GM12878 (cell line): ENCODE results near the gene TMEM212. TPM values are rescaled to one million over a fixed set of nuclear protein-coding genes. Genes with fewer than 3 reads are reported as not detected.
"Not testable (repeated sequence)": the region's sequence is repeated elsewhere in the genome, so short reads cannot be mapped to it uniquely, and the experiment has no call there.

ENCODE experiments used
- ATAC-seq: fragments of 200-7000 bp; cut with Tn5 transposase; 3 replicates; pipeline ENCODE4 v1.9.1; 2020; ENCODE audit warnings: mild to moderate bottlenecking, moderate library complexity
- BruUV-seq: library from RNA; stranded (reverse); fragments of 400-500 nt; replicated peaks from 2 replicates; lab custom pipeline; 2021; lab: Mats Ljungman, UMichigan
- CTCF ChIA-PET: fragments of 300-600 bp; sonication (Branson Sonifier 250); formaldehyde crosslinking; extraction: SDS; loops from one replicate; lab custom pipeline; 2021; ENCODE audit warnings: inconsistent platforms; lab: Yijun Ruan, JAX
- POLR2A ChIA-PET: fragments of 350-600 bp; formaldehyde crosslinking; extraction: SDS; loops from one replicate; lab custom pipeline; 2021; ENCODE audit warnings: inconsistent platforms; lab: Charles Lee
- RAD21 ChIA-PET: fragments of 300-600 bp; sonication (Branson Sonifier 250); formaldehyde crosslinking; loops from one replicate; lab custom pipeline; 2023; ENCODE audit warnings: antibody characterized with exemption; ENCODE audit not compliant: unreplicated experiment; lab: Charles Lee
- SMC1A ChIA-PET: fragments of 300-600 bp; sonication (Branson Sonifier 250); formaldehyde crosslinking; loops from one replicate; lab custom pipeline; 2023; ENCODE audit not compliant: unreplicated experiment, uncharacterized antibody; lab: Charles Lee
- DNase-seq: peaks from one replicate; pipeline ENCODE4 v3.0.0-alpha.2; 2011; ENCODE audit warnings: low read depth, low spot score
- FAIRE-seq: peaks from 3 replicates; lab custom pipeline; 2011; peaks lifted over from hg19 to GRCh38; lab: Jason Lieb, UNC
- H2AFZ ChIP-seq: 2 replicates; pipeline ENCODE4 v1.6.0; 2011; ENCODE audit warnings: low read depth, low read length, control low read depth; ENCODE audit not compliant: control insufficient read depth
- H3K27ac ChIP-seq: 2 replicates; pipeline ENCODE4 v1.5.1; 2011; ENCODE audit warnings: control low read depth; ENCODE audit not compliant: control insufficient read depth, insufficient read depth
- H3K27me3 ChIP-seq, 2 experiments: replicated peaks in 1 of 2; 2 replicates each; pipeline versions ENCODE4 v1.6.0 to v1.6.1; 2011; ENCODE audit warnings: low read length in 1 of 2; ENCODE audit not compliant: control insufficient read depth in 2 of 2, insufficient read depth in 2 of 2
- H3K36me3 ChIP-seq, 2 experiments: 2 replicates each; pipeline ENCODE4 v1.5.1; 2011; ENCODE audit warnings: low read length in 1 of 2; ENCODE audit not compliant: control insufficient read depth in 2 of 2, insufficient read depth in 2 of 2
- H3K4me1 ChIP-seq: 2 replicates; pipeline ENCODE4 v1.6.1; 2011; ENCODE audit warnings: mild to moderate bottlenecking, low read length, moderate library complexity, mixed read lengths; ENCODE audit not compliant: control insufficient read depth, insufficient read depth
- H3K4me2 ChIP-seq: 2 replicates; pipeline ENCODE4 v1.6.0; 2011; ENCODE audit warnings: control low read depth; ENCODE audit not compliant: control insufficient read depth, insufficient read depth
- H3K4me3 ChIP-seq: fragments of 200-600 bp; sonication (generic); 2 replicates; pipeline ENCODE4 v1.5.1; 2016
- H3K79me2 ChIP-seq: 2 replicates; pipeline ENCODE4 v1.6.0; 2011; ENCODE audit warnings: low read length; ENCODE audit not compliant: control insufficient read depth, insufficient read depth
- H3K9ac ChIP-seq: 2 replicates; pipeline ENCODE4 v1.8.0; 2011; ENCODE audit warnings: low read length, control low read depth, mixed read lengths; ENCODE audit not compliant: control insufficient read depth, insufficient read depth
- H3K9me3 ChIP-seq: replicated peaks from 3 replicates; pipeline ENCODE4 v1.5.1; 2011; ENCODE audit warnings: mild to moderate bottlenecking, low read length; ENCODE audit not compliant: control insufficient read depth, insufficient read depth
- H4K20me1 ChIP-seq: 2 replicates; pipeline ENCODE4 v1.6.0; 2011; ENCODE audit not compliant: control insufficient read depth, insufficient read depth
- BHLHE40 ChIP-seq, 2 experiments: fragments of 450-650 bp in 1 of 2; IDR thresholded peaks; 2 replicates each; pipeline ENCODE4 v1.6.1; 2011 to 2017; ENCODE audit warnings: low read depth in 2 of 2, borderline replicate concordance in 1 of 2, improper control_type of control experiment in 1 of 2, low read length in 1 of 2, mild to moderate bottlenecking in 1 of 2
- CREB1 ChIP-seq: IDR thresholded peaks from 2 replicates; pipeline ENCODE4 v1.6.1; 2012; ENCODE audit warnings: low read depth, mild to moderate bottlenecking, inconsistent platforms
- FOXK2 ChIP-seq: fragments of 450-650 bp; IDR thresholded peaks from 2 replicates; pipeline ENCODE4 v1.6.1; 2017; ENCODE audit warnings: mild to moderate bottlenecking, moderate library complexity
- JUND ChIP-seq: IDR thresholded peaks from 2 replicates; pipeline ENCODE4 v1.6.1; 2012; ENCODE audit warnings: low read depth, mild to moderate bottlenecking, low read length, improper control_type of control experiment, moderate library complexity
- MXI1 ChIP-seq: fragments of 150-350 bp; IDR thresholded peaks from 2 replicates; pipeline ENCODE4 v1.6.1; 2011; ENCODE audit warnings: low read depth, mild to moderate bottlenecking, inconsistent platforms, low read length, improper control_type of control experiment
- RELB ChIP-seq: fragments of 450-650 bp; IDR thresholded peaks from 2 replicates; pipeline ENCODE4 v1.6.1; 2017; ENCODE audit warnings: low read depth, mild to moderate bottlenecking, moderate library complexity
- SMARCA5 ChIP-seq: fragments of 450-650 bp; IDR thresholded peaks from 2 replicates; pipeline ENCODE4 v1.6.1; 2017; ENCODE audit warnings: mild to moderate bottlenecking
- SUZ12 ChIP-seq: fragments of 200-600 bp; sonication (generic); IDR thresholded peaks from one replicate; pipeline ENCODE4 v1.6.1; 2018; ENCODE audit warnings: antibody characterized with exemption, mild to moderate bottlenecking; ENCODE audit not compliant: unreplicated experiment
- TCF7 ChIP-seq: IDR thresholded peaks from 2 replicates; pipeline ENCODE4 v1.6.1; 2014; ENCODE audit warnings: antibody characterized with exemption, borderline replicate concordance
- ZNF207 ChIP-seq: fragments of 450-650 bp; IDR thresholded peaks from 2 replicates; pipeline ENCODE4 v1.6.1; 2014; ENCODE audit warnings: antibody characterized with exemption, mild to moderate bottlenecking, borderline replicate concordance
- ZNF217 ChIP-seq: fragments of 450-650 bp; IDR thresholded peaks from 2 replicates; pipeline ENCODE4 v1.6.1; 2017; ENCODE audit warnings: antibody characterized with exemption, mild to moderate bottlenecking
- ZNF384 ChIP-seq: IDR thresholded peaks from 2 replicates; pipeline ENCODE4 v1.6.1; 2012; ENCODE audit warnings: low read depth, mild to moderate bottlenecking, low read length, improper control_type of control experiment, borderline replicate concordance
- ZSCAN29 ChIP-seq: fragments of 450-650 bp; IDR thresholded peaks from 2 replicates; pipeline ENCODE4 v1.6.1; 2017; ENCODE audit warnings: mild to moderate bottlenecking, moderate library complexity
- WGBS: methylation state at CpG from one replicate; pipeline ENCODE4 v1.1.6; 2016; ENCODE audit warnings: low lambda C conversion rate; ENCODE audit not compliant: insufficient replicate concordance, insufficient coverage; ENCODE audit errors: missing lambda C conversion rate; 5-methylcytosine and 5-hydroxymethylcytosine counted together
- in situ Hi-C: fragments of 300-500 bp; cut with MboI; formaldehyde crosslinking; loops from 9 replicates; pipeline ENCODE4 v1.14.3; 2018; ENCODE audit warnings: mixed read lengths
- intact Hi-C: fragments of 100-400 bp; cut with micrococcal nuclease; formaldehyde crosslinking; loops from one replicate; pipeline ENCODE4 v1.14.2; 2022; ENCODE audit not compliant: unreplicated experiment
- polyA plus RNA-seq, 11 experiments: library from polyadenylated mRNA; depleted of rRNA in 4 of 11; unstranded in 6 of 11; stranded (reverse) in 5 of 11; fragments of >200 nt; fragmentation: Nextera tagmentation in 4 of 11; fragmentation: Illumina TruSeq in 1 of 11; extraction: Ambion mirVana in 4 of 11; extraction: Trizol in 1 of 11; gene quantifications; 1 replicate in 1 of 11; 2 replicates in 10 of 11; pipeline versions ENCODE4 v1.2.1 to v1.2.3, GENCODE V29; 2011 to 2016; ENCODE audit warnings: inconsistent platforms in 2 of 11, missing spikeins in 2 of 11, low read depth in 1 of 11
- total RNA-seq, 4 experiments: library from RNA; depleted of rRNA in 3 of 4; stranded (reverse); fragments of >200 nt in 3 of 4; fragmentation: Illumina TruSeq in 1 of 4; extraction: Trizol in 1 of 4; gene quantifications; 2 replicates each; pipeline versions ENCODE4 v1.2.1 to v1.2.3, GENCODE V29; 2013 to 2021

Gene TMEM212
- total and polyA plus RNA-seq, 10 of the 15 experiments (the other 5 are each of a cell fraction or from before 2014, with no cell fraction given), result not detected

DNA sequence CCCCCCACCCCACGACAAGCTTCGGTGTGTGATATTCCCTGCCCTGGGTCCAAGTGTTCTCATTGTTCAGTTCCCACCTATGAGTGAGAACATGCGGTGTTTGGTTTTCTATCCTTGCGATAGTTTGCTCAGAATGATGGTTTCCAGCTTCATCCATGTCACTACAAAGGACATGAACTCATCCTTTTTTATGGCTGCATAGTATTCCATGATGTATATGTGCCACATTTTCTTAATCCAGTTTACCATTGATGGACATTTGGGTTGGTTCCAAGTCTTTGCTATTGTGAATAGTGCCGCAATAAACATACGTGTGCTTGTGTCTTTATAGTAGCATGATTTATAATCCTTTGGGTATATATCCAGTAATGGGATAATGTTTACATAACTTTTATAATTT is 28.5 kb upstream of the TMEM212 start:
- in situ Hi-C loops, H3K4me2 ChIP-seq: not testable (repeated sequence)
- CTCF ChIA-PET, result interaction anchor here (0.9 to 5.6 kb wide), 15 partner anchors 8 to 517 kb away, joined by 3 to 110 read pairs (median 6); no protein-coding TSS in a partner anchor

DNA sequence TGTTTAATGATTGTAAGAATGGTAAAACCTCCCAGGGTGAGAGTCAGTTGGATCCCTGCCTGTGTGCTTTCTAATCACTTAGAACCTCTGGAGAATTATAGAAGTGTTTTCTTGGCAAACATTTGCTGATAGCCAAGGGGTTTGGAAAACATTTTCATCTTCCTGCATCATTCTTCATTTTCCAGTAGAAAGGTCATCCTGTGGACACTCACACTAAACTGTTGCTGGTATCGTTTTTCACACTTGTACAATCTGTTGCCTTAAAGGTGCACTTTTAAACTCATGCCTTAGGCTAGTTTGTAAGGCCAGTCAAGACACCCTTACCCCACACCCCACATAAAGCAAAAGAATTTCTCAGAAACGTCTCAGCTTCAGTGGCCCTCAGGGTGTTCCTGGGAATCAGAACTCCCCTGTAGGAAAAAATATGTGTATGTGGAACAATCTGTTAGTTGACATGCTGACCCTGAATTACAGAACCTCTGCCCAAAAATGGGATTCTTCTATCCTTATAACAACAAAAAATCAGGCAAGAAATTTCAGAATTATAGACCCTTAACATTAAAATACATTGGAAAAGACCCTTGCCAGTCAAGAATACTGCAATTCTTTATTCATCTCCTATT is 27.1 kb upstream of the TMEM212 start:
- no peak overlapping the region for H3K4me2 ChIP-seq
- no peak overlapping the region for H3K27ac ChIP-seq
- no peaks in the 10 kb centered on the region for H3K79me2 ChIP-seq
- no peak for DNase-seq
- TF ChIP-seq JUND (no peak), ZNF384 (no peak), CREB1 (no peak), FOXK2 (no peak), ZNF207 (no peak), MXI1 (no peak), TCF7 (no peak), RELB (no peak), SUZ12 (no peak), ZSCAN29 (no peak), BHLHE40 (IDR thresholded peaks at IDR 0.05; ENCODE audit: borderline replicate concordance in 1 of 2, low read depth in 2 of 2, low read length in 1 of 2) (no peak)
- TF ChIP-seq, all 136 proteins: peak for 0
- ATAC-seq, result no peak
- BruUV-seq, result no TSS peak
- ChIA-PET POLR2A (interaction anchor here (1.0 to 4.0 kb wide), 8 partner anchors 10 to 24 kb away, joined by 3 to 40 read pairs (median 8); no protein-coding TSS in a partner anchor), RAD21 (interaction anchor here (0.9 to 5.6 kb wide), 7 partner anchors 12 to 198 kb away, joined by 4 to 117 read pairs (median 20); no protein-coding TSS in a partner anchor), CTCF (interaction anchor here (1.2 to 5.6 kb wide), 7 partner anchors 9 to 44 kb away, joined by 3 to 110 read pairs (median 16); no protein-coding TSS in a partner anchor), SMC1A (interaction anchor here (0.7 to 5.4 kb wide), 11 partner anchors 9 to 44 kb away, joined by 3 to 106 read pairs (median 21); no protein-coding TSS in a partner anchor)
- Histone ChIP-seq H2AFZ (no peak overlapping the region), H4K20me1 (no peaks in the 10 kb centered on the region), H3K4me3 (no peak overlapping the region), H3K4me1 (no peaks in the 10 kb centered on the region), H3K27me3 (no peaks in the 10 kb centered on the region; a peak in 1 of 4 replicates), H3K9ac (no peak overlapping the region), H3K9me3 (no peaks in the 10 kb centered on the region), H3K36me3 (no peaks in the 10 kb centered on the region)
- FAIRE-seq, result no peak
- WGBS, result 0% methylated on average over 2 of the region's 2 CpGs
- in situ Hi-C loops, result no loop called here
- intact Hi-C loops, result loop anchor here (2.0 kb wide), 1 partner anchor 15 kb away; no protein-coding TSS in a partner anchor

More for the DNA sequence above, 28.5 kb upstream of the TMEM212 start:
- not testable (repeated sequence) for ATAC-seq, FAIRE-seq, H3K36me3 ChIP-seq, H3K9me3 ChIP-seq, BruUV-seq, H3K4me1 ChIP-seq, H2AFZ ChIP-seq, H3K9ac ChIP-seq, H3K79me2 ChIP-seq, H4K20me1 ChIP-seq, H3K27me3 ChIP-seq, H3K4me3 ChIP-seq, H3K27ac ChIP-seq, DNase-seq
- POLR2A ChIA-PET, result interaction anchor here (0.7 to 4.0 kb wide), 11 partner anchors 8 to 45 kb away, joined by 3 to 40 read pairs (median 7); no protein-coding TSS in a partner anchor
- TF ChIP-seq ZNF217, result peak; percentile 74
- TF ChIP-seq SMARCA5, result 0 out of 2 replicates have a peak, but pooled peaks have one; percentile 30
- SMC1A ChIA-PET, result interaction anchor here (0.8 to 5.4 kb wide), 17 partner anchors 10 to 333 kb away, joined by 3 to 106 read pairs (median 5); no protein-coding TSS in a partner anchor
- intact Hi-C loops, result loop anchor here (1.0 kb wide), 1 partner anchor 17 kb away; no protein-coding TSS in a partner anchor
- RAD21 ChIA-PET, result interaction anchor here (0.6 to 5.6 kb wide), 15 partner anchors 8 to 883 kb away, joined by 3 to 117 read pairs (median 12); no protein-coding TSS in a partner anchor
- 76% methylated on average over 6 of the region's 6 CpGs for WGBS
